Stimulated activated CD8-positive, alpha-beta memory T cell treated with anti-CD3 and anti-CD28 coated beads, Interleukin-7, amount 100 ng/mL, for 4 hours (primary cell): Measurements from ENCODE around the gene SMC3.

Source experiments
- DNase-seq, 2 donors: peaks; one replicate each; pipeline ENCODE4 v3.0.0-alpha.2; 2020; ENCODE audit warnings: low read depth in 2 of 2

SMC3 gene

DNA sequence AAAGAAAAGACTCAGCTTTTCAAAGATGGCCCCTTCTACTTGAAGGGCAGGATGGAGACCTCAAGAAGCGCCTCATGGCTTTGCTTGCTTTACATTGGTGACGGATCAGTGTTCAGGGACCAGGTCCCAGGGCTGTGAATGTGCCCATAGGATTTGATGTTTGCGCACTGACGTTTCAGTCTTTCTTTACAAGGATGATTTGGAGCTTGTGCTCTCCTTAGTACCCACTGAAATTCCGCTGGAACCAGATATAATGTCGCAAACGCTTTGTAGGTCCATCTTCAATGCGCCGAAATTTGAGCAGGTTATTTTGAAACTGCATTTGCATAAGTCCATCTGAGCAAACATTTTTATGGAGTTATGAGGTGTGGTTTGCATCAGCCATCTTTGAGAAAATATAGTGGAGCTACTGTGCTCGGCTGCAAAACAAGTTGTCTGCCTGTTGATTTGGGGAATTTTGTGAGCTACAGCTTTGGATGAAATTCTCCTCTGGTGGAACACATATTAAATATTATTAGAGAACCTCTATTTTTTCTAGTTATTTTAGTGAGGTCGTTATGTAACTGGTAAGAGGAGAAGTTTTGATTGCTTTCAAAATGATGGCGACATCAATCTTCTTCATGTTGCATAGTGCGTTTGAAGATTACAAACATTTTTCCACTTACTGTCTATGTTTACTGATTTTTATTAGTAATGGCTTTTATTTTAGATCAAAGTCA lies 79.1 kb downstream of the SMC3 start:
- no peak for DNase-seq

- DNase-seq = no peak
These were observed 79.6 kb downstream of the SMC3 start for GRCh38 chr10:110647136-110647430.

- DNase-seq = no peak
These were observed 81.3 kb downstream of the SMC3 start for GRCh38 chr10:110648692-110649346.

GRCh38 chr10:110649347-110650264 lies 82.1 kb downstream of the SMC3 start:
- DNase-seq = no peak

- DNase-seq = no peak
These were observed 82.8 kb downstream of the SMC3 start for GRCh38 chr10:110650265-110650668.

GRCh38 chr10:110651044-110651958 lies 83.8 kb downstream of the SMC3 start:
- no peak for DNase-seq

GRCh38 chr10:110652475-110653118 lies 85.1 kb downstream of the SMC3 start:
- no peak for DNase-seq
